HEK293 (cell line): ENCODE data around the gene ZNF76.

ENCODE experiments used
- CTCF ChIA-PET: fragments of 350-600 bp; formaldehyde crosslinking; extraction: SDS; loops from one replicate; lab custom pipeline; 2021; ENCODE audit warnings: antibody characterized with exemption; lab: Yijun Ruan, JAX
- POLR2A ChIA-PET: fragments of 300-600 bp; formaldehyde crosslinking; extraction: SDS; loops from one replicate; lab custom pipeline; 2020; ENCODE audit warnings: antibody characterized with exemption, inconsistent platforms; lab: Yijun Ruan, JAX
- H3K27ac ChIP-seq: fragments of 200-500 bp; sonication (Bioruptor generic); 2 replicates; pipeline ENCODE4 v1.5.1; 2014; ENCODE audit warnings: low read depth, low read length, control low read depth, inconsistent platforms; ENCODE audit errors: extremely low read depth
- H3K36me3 ChIP-seq, 2 experiments: fragments of 200-500 bp in 1 of 2; sonication (Bioruptor generic) in 1 of 2; 1 replicate in 1 of 2; 2 replicates in 1 of 2; pipeline ENCODE4 v1.5.1; 2014 to 2017; ENCODE audit warnings: inconsistent platforms in 2 of 2, low read length in 2 of 2; ENCODE audit not compliant: control insufficient read depth in 2 of 2, insufficient read depth in 1 of 2
- H3K4me1 ChIP-seq: fragments of 200-500 bp; sonication (Bioruptor generic); 2 replicates; pipeline ENCODE4 v1.5.1; 2014; ENCODE audit warnings: mild to moderate bottlenecking, low read length, inconsistent platforms; ENCODE audit not compliant: control insufficient read depth, insufficient read depth
- H3K4me3 ChIP-seq: 2 replicates; pipeline ENCODE4 v1.5.1; 2011; ENCODE audit warnings: low read depth, mild to moderate bottlenecking, control low read depth, low read length, moderate library complexity
- H3K9me3 ChIP-seq: fragments of 200-500 bp; sonication (Bioruptor generic); 2 replicates; pipeline ENCODE4 v1.5.1; 2014; ENCODE audit warnings: low read depth, low read length, inconsistent platforms; ENCODE audit not compliant: control insufficient read depth, insufficient read depth
- SCRT1 ChIP-seq: fragments of 450-650 bp; formaldehyde crosslinking; IDR thresholded peaks from 2 replicates; pipeline ENCODE4 v1.5.1; 2016; ENCODE audit warnings: missing biosample characterization, missing genetic modification characterization, borderline replicate concordance
- SCRT2 ChIP-seq: fragments of 450-650 bp; formaldehyde crosslinking; IDR thresholded peaks from 2 replicates; pipeline ENCODE4 v1.5.1; 2016; ENCODE audit warnings: missing biosample characterization, missing genetic modification characterization
- ZBTB17 ChIP-seq: fragments of 450-650 bp; formaldehyde crosslinking; IDR thresholded peaks from 2 replicates; pipeline ENCODE4 v1.5.1; 2016; ENCODE audit warnings: missing biosample characterization, missing genetic modification characterization
- ZEB2 ChIP-seq: fragments of 450-650 bp; formaldehyde crosslinking; IDR thresholded peaks from 2 replicates; pipeline ENCODE4 v1.5.1; 2016; ENCODE audit warnings: missing biosample characterization, missing genetic modification characterization
- ZNF112 ChIP-seq: fragments of 450-650 bp; formaldehyde crosslinking; IDR thresholded peaks from 2 replicates; pipeline ENCODE4 v1.5.0; 2017; ENCODE audit warnings: missing biosample characterization, missing genetic modification characterization
- ZNF121 ChIP-seq: fragments of 450-650 bp; formaldehyde crosslinking; IDR thresholded peaks from 2 replicates; pipeline ENCODE4 v1.5.1; 2016; ENCODE audit warnings: missing biosample characterization, missing genetic modification characterization
- ZNF132 ChIP-seq: fragments of 450-650 bp; formaldehyde crosslinking; IDR thresholded peaks from 2 replicates; pipeline ENCODE4 v1.5.1; 2017; ENCODE audit warnings: missing biosample characterization, missing genetic modification characterization, borderline replicate concordance
- ZNF19 ChIP-seq: fragments of 450-650 bp; formaldehyde crosslinking; IDR thresholded peaks from 2 replicates; pipeline ENCODE4; 2016; ENCODE audit warnings: missing biosample characterization, missing genetic modification characterization, low read depth
- ZNF335 ChIP-seq: fragments of 450-650 bp; formaldehyde crosslinking; conservative IDR thresholded peaks from 2 replicates; pipeline ENCODE4 v1.5.1; 2016; ENCODE audit warnings: missing biosample characterization, missing genetic modification characterization
- ZNF416 ChIP-seq: fragments of 450-650 bp; formaldehyde crosslinking; IDR thresholded peaks from 2 replicates; pipeline ENCODE4 v1.5.1; 2016; ENCODE audit warnings: missing biosample characterization, missing genetic modification characterization
- ZNF423 ChIP-seq: fragments of 450-650 bp; formaldehyde crosslinking; IDR thresholded peaks from 2 replicates; pipeline ENCODE4 v1.5.1; 2016; ENCODE audit warnings: missing biosample characterization, missing genetic modification characterization
- ZNF510 ChIP-seq: fragments of 450-650 bp; formaldehyde crosslinking; IDR thresholded peaks from 2 replicates; pipeline ENCODE4 v1.5.1; 2018; ENCODE audit warnings: mild to moderate bottlenecking, missing genetic modification characterization, missing biosample characterization; ENCODE audit not compliant: insufficient replicate concordance
- ZNF560 ChIP-seq: fragments of 450-650 bp; formaldehyde crosslinking; IDR thresholded peaks from 2 replicates; pipeline ENCODE4 v1.5.1; 2017; ENCODE audit warnings: missing biosample characterization, missing genetic modification characterization, borderline replicate concordance
- ZNF600 ChIP-seq: fragments of 450-650 bp; formaldehyde crosslinking; IDR thresholded peaks from 2 replicates; pipeline ENCODE4 v1.5.1; 2016; ENCODE audit warnings: missing biosample characterization, missing genetic modification characterization
- ZXDB ChIP-seq: fragments of 450-650 bp; formaldehyde crosslinking; IDR thresholded peaks from 2 replicates; pipeline ENCODE4 v1.5.1; 2016; ENCODE audit warnings: missing biosample characterization, missing genetic modification characterization
- TF ChIP-seq, protein P1 (sequence below): fragments of 450-650 bp; formaldehyde crosslinking; IDR thresholded peaks from 2 replicates; pipeline ENCODE4 v1.5.1; 2016; ENCODE audit warnings: missing biosample characterization, missing genetic modification characterization, borderline replicate concordance
- TF ChIP-seq, protein P2 (sequence below): fragments of 450-650 bp; formaldehyde crosslinking; IDR thresholded peaks from 2 replicates; pipeline ENCODE4 v1.5.1; 2016; ENCODE audit warnings: missing biosample characterization, missing genetic modification characterization, low read depth
- TF ChIP-seq, protein P3 (sequence below): fragments of 450-650 bp; formaldehyde crosslinking; IDR thresholded peaks from 2 replicates; pipeline ENCODE4 v1.5.1; 2016; ENCODE audit warnings: missing biosample characterization, missing genetic modification characterization
- TF ChIP-seq, protein P4 (sequence below): sonication (generic); formaldehyde crosslinking; IDR thresholded peaks from 2 replicates; pipeline ENCODE4 v1.8.1; 2022; ENCODE audit warnings: mild to moderate bottlenecking, moderate library complexity, missing genetic modification reagents

ZNF76 gene

DNA sequence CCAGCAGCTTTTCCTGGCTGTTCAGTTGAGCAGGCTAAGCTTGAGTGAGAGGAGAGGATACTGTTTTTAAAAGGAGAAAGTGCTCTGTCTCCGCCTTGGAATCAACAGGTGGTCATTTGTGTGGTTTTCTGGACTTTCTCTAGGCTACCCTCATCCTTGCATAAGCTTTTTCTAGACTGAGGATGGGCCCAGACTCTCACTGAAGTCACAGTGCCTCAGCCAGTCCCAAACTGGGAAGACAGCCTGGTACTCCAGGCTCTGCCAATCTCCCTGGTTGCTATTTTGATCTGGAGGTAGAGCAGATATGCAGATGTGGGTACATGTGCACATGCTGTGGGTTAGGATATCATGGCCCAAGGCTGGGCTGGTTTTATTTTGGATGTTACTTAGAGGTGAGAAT, 38.8 kb upstream of the ZNF76 start:
- TF ChIP-seq, protein P1, sequence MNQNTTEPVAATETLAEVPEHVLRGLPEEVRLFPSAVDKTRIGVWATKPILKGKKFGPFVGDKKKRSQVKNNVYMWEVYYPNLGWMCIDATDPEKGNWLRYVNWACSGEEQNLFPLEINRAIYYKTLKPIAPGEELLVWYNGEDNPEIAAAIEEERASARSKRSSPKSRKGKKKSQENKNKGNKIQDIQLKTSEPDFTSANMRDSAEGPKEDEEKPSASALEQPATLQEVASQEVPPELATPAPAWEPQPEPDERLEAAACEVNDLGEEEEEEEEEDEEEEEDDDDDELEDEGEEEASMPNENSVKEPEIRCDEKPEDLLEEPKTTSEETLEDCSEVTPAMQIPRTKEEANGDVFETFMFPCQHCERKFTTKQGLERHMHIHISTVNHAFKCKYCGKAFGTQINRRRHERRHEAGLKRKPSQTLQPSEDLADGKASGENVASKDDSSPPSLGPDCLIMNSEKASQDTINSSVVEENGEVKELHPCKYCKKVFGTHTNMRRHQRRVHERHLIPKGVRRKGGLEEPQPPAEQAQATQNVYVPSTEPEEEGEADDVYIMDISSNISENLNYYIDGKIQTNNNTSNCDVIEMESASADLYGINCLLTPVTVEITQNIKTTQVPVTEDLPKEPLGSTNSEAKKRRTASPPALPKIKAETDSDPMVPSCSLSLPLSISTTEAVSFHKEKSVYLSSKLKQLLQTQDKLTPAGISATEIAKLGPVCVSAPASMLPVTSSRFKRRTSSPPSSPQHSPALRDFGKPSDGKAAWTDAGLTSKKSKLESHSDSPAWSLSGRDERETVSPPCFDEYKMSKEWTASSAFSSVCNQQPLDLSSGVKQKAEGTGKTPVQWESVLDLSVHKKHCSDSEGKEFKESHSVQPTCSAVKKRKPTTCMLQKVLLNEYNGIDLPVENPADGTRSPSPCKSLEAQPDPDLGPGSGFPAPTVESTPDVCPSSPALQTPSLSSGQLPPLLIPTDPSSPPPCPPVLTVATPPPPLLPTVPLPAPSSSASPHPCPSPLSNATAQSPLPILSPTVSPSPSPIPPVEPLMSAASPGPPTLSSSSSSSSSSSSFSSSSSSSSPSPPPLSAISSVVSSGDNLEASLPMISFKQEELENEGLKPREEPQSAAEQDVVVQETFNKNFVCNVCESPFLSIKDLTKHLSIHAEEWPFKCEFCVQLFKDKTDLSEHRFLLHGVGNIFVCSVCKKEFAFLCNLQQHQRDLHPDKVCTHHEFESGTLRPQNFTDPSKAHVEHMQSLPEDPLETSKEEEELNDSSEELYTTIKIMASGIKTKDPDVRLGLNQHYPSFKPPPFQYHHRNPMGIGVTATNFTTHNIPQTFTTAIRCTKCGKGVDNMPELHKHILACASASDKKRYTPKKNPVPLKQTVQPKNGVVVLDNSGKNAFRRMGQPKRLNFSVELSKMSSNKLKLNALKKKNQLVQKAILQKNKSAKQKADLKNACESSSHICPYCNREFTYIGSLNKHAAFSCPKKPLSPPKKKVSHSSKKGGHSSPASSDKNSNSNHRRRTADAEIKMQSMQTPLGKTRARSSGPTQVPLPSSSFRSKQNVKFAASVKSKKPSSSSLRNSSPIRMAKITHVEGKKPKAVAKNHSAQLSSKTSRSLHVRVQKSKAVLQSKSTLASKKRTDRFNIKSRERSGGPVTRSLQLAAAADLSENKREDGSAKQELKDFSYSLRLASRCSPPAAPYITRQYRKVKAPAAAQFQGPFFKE (tag by site-specific recombination) = no peak
- TF ChIP-seq SCRT1 (tag by site-specific recombination) = peak; percentile 82; the same call in 1 of the 2 replicates
- no peak for TF ChIP-seq ZEB2 (tag by site-specific recombination)
- peak; percentile 93 for TF ChIP-seq SCRT2 (tag by site-specific recombination)
- Histone ChIP-seq H3K4me3 (no peak overlapping the region), H3K27ac (no peak overlapping the region), H3K4me1 (peaks cover 28% of the 10 kb centered on the region), H3K36me3 (peaks cover 0 to 3% of the 10 kb centered on the region in 2 experiments; a peak in 1 of 3 replicates), H3K9me3 (no peaks in the 10 kb centered on the region)
- POLR2A ChIA-PET = interaction anchor here (0.9 to 1.5 kb wide), 2 partner anchors 39 to 794 kb away, joined by 3 to 5 read pairs; partner anchors contain the start of genes RPS10 and ZNF76
- CTCF ChIA-PET = interaction anchor here (0.6 to 7.3 kb wide), 3 partner anchors 15 to 125 kb away, joined by 6 to 49 read pairs (median 18); no protein-coding TSS in a partner anchor

DNA sequence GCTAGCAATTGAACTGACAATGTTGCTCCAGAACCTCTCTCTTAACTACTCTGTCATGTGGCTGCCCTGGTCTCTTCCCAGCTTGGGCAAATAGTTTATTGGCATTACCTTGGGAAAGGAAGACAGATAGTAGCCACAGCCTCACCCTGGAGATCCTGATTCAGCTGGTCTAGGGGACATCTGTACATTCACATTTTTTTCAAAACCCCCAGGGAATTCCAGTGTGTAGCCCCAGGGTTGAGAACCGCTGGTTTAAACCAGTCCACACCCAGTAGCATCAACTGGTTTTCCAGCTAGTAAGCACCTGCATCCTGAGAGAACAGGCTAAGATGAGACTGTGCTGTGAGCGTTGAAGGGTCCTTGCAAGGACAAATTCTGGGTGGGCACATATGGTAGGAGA, 36.1 kb upstream of the ZNF76 start:
- ChIA-PET POLR2A (no interaction called here), CTCF (interaction anchor here (0.7 to 7.3 kb wide), 6 partner anchors 16 to 1168 kb away, joined by 3 to 49 read pairs (median 5); no protein-coding TSS in a partner anchor)
- H3K4me3 ChIP-seq = no peak overlapping the region
- no peak for TF ChIP-seq ZNF112 (tag by site-specific recombination)
- TF ChIP-seq ZNF121 (tag by site-specific recombination) = no peak
- TF ChIP-seq ZBTB17 (tag by site-specific recombination) = 0 out of 2 replicates have a peak, but pooled peaks have one; percentile 14
- TF ChIP-seq, protein P2, sequence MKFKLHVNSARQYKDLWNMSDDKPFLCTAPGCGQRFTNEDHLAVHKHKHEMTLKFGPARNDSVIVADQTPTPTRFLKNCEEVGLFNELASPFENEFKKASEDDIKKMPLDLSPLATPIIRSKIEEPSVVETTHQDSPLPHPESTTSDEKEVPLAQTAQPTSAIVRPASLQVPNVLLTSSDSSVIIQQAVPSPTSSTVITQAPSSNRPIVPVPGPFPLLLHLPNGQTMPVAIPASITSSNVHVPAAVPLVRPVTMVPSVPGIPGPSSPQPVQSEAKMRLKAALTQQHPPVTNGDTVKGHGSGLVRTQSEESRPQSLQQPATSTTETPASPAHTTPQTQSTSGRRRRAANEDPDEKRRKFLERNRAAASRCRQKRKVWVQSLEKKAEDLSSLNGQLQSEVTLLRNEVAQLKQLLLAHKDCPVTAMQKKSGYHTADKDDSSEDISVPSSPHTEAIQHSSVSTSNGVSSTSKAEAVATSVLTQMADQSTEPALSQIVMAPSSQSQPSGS (tag by site-specific recombination) = no peak
- no peak overlapping the region for H3K27ac ChIP-seq
- peaks cover 0 to 4% of the 10 kb centered on the region in 2 experiments; a peak in 1 of 3 replicates for H3K36me3 ChIP-seq
- H3K9me3 ChIP-seq = no peaks in the 10 kb centered on the region
- peaks cover 13% of the 10 kb centered on the region for H3K4me1 ChIP-seq

DNA sequence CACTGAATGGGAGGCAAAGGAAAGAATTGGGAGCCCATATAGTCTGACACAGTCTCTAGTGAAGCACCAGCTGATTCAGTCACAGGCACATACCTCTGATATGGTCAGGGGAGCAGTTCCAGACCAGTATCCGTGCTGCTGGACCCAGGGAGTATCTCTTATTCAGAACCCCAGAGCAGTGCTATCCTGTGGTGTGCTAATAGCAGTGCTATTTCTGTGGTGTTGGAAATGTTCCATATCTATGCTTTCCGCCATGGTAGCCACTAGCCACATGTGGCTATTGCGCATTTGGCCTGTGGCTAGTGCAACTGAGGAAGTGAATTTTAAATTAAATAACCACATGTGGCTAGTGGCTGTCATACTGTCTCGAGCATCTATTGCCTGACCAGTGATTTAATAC, 34.8 kb upstream of the ZNF76 start:
- CTCF ChIA-PET = interaction anchor here (0.6 to 2.9 kb wide), 3 partner anchors 16 to 238 kb away, joined by 5 to 16 read pairs (median 13); no protein-coding TSS in a partner anchor
- peaks cover 0 to 8% of the 10 kb centered on the region in 2 experiments; a peak in 1 of 3 replicates for H3K36me3 ChIP-seq
- no peak for TF ChIP-seq ZNF560 (tag by site-specific recombination)
- TF ChIP-seq ZNF423 = no peak
- TF ChIP-seq ZNF600 (tag by site-specific recombination) = no peak
- TF ChIP-seq ZNF335 (tag by site-specific recombination) = no peak
- TF ChIP-seq, protein P3, sequence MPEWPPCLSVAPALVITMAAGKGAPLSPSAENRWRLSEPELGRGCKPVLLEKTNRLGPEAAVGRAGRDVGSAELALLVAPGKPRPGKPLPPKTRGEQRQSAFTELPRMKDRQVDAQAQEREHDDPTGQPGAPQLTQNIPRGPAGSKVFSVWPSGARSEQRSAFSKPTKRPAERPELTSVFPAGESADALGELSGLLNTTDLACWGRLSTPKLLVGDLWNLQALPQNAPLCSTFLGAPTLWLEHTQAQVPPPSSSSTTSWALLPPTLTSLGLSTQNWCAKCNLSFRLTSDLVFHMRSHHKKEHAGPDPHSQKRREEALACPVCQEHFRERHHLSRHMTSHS (tag by site-specific recombination) = no peak
- TF ChIP-seq ZNF132 (tag by site-specific recombination) = no peak
- no peak for TF ChIP-seq ZNF19 (tag by site-specific recombination)
- TF ChIP-seq, protein P4, sequence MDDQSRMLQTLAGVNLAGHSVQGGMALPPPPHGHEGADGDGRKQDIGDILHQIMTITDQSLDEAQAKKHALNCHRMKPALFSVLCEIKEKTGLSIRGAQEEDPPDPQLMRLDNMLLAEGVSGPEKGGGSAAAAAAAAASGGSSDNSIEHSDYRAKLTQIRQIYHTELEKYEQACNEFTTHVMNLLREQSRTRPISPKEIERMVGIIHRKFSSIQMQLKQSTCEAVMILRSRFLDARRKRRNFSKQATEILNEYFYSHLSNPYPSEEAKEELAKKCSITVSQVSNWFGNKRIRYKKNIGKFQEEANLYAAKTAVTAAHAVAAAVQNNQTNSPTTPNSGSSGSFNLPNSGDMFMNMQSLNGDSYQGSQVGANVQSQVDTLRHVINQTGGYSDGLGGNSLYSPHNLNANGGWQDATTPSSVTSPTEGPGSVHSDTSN (CRISPR knock-in tag) = no peak
- TF ChIP-seq ZXDB (tag by site-specific recombination) = no peak
- TF ChIP-seq ZNF510 = no peak
- TF ChIP-seq ZNF416 (tag by site-specific recombination) = no peak

More for the DNA sequence above, 34.8 kb upstream of the ZNF76 start:
- POLR2A ChIA-PET = no interaction called here
- Histone ChIP-seq H3K27ac (no peak overlapping the region), H3K4me3 (no peak overlapping the region), H3K9me3 (no peaks in the 10 kb centered on the region), H3K4me1 (peaks cover 7% of the 10 kb centered on the region)
